Endodermal cell (in vitro differentiated cells): ENCODE data around the gene RAB11FIP5. TPM values are rescaled to one million over a fixed set of nuclear protein-coding genes. Genes with fewer than 3 reads are reported as not detected.
"Not testable (repeated sequence)": the region's sequence is repeated elsewhere in the genome, so short reads cannot be mapped to it uniquely, and the experiment has no call there.

Experiments
- DNase-seq: peaks from one replicate; pipeline ENCODE4 v3.0.0-alpha.2; 2017
- H3K27ac ChIP-seq: 2 replicates; pipeline ENCODE4 v1.5.1; 2013; ENCODE audit warnings: mild to moderate bottlenecking, low read depth, low read length, moderate library complexity
- H3K27me3 ChIP-seq: 2 replicates; pipeline ENCODE4 v1.6.1; 2013; ENCODE audit warnings: mild to moderate bottlenecking, low read length, moderate library complexity; ENCODE audit not compliant: insufficient read depth, control insufficient read depth, poor library complexity, severe bottlenecking
- H3K36me3 ChIP-seq: 2 replicates; pipeline ENCODE4 v1.7.0; 2013; ENCODE audit warnings: mild to moderate bottlenecking, low read length, moderate library complexity; ENCODE audit not compliant: control insufficient read depth, insufficient read depth
- H3K4me1 ChIP-seq: one replicate; pipeline ENCODE4 v1.7.0; 2013; ENCODE audit warnings: low read length; ENCODE audit not compliant: control insufficient read depth, insufficient read depth
- H3K4me3 ChIP-seq: 2 replicates; pipeline ENCODE4 v1.5.1; 2013; ENCODE audit warnings: mild to moderate bottlenecking, low read length, moderate library complexity
- H3K9ac ChIP-seq: 2 replicates; pipeline ENCODE4 v1.6.1; 2013; ENCODE audit warnings: mild to moderate bottlenecking, low read length, moderate library complexity; ENCODE audit not compliant: poor library complexity, severe bottlenecking; ENCODE audit errors: extremely low read depth
- H3K9me3 ChIP-seq: 2 replicates; pipeline ENCODE4 v1.6.1; 2013; ENCODE audit warnings: mild to moderate bottlenecking, low read length, moderate library complexity; ENCODE audit not compliant: control insufficient read depth
- H3K27ac Mint-ChIP-seq: 2 replicates; pipeline ENCODE4 v1.8.0; 2020; ENCODE audit warnings: mixed read lengths
- H3K27me3 Mint-ChIP-seq: 2 replicates; pipeline ENCODE4 v1.8.0; 2021; ENCODE audit warnings: mild to moderate bottlenecking, mixed read lengths; ENCODE audit not compliant: insufficient read depth
- H3K36me3 Mint-ChIP-seq: 2 replicates; pipeline ENCODE4 v1.8.0; 2020; ENCODE audit warnings: low read depth, mixed read lengths
- H3K4me1 Mint-ChIP-seq: 2 replicates; pipeline ENCODE4 v1.8.0; 2020; ENCODE audit warnings: mixed read lengths
- H3K4me3 Mint-ChIP-seq: 2 replicates; pipeline ENCODE4 v1.8.0; 2020; ENCODE audit warnings: mild to moderate bottlenecking, moderate library complexity, mixed read lengths
- H3K9me3 Mint-ChIP-seq: 2 replicates; pipeline ENCODE4 v1.8.0; 2020; ENCODE audit warnings: mild to moderate bottlenecking, mixed read lengths
- WGBS, 2 experiments: methylation state at CpG; one replicate each; pipeline versions ENCODE4 v1.1.5 to v1.1.7; 2013; ENCODE audit warnings: missing lambda C conversion rate in 2 of 2, mixed read lengths in 1 of 2; ENCODE audit not compliant: insufficient coverage in 1 of 2, insufficient read length in 1 of 2; 5-methylcytosine and 5-hydroxymethylcytosine counted together
- total RNA-seq, 2 donors: library from RNA; stranded (reverse); fragmentation: NEBNext Ultra II Directional in 1 of 2; extraction: Animal tissue kit (Norgen Biotek cat#: 25700) in 1 of 2; gene quantifications; 2 replicates in 1 of 2; 3 replicates in 1 of 2; pipeline ENCODE4 v1.2.1, GENCODE V29; 2021
- TF ChIP-seq, protein P1 (sequence below): fragments of 200-600 bp; sonication (generic); conservative IDR thresholded peaks from 2 replicates; pipeline ENCODE4 v1.5.0; 2021; ENCODE audit warnings: antibody characterized with exemption, mild to moderate bottlenecking

The RAB11FIP5 gene
- total RNA-seq, 2 donors from 2014 or later: 12.1 to 17.3 TPM

DNA sequence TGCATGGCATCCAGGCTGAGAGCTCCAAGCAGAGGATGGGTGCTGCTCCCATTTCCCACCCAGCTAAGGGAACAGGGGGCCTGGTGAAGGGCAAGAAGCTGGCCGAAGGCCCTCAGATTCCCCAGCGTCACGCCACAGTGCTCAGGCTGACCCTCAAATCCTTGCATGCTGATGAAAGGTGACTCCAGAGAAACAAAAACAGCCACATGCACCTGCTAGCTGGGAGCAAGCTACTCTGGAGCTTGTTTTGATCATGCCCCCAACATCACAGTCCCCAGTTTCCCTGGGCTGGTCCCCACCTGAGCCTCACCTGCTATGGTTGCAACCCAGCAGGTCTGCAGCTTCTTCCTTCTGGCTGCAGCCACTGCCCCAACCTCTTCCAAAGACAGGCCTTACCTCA lies 13.3 kb downstream of the RAB11FIP5 start:
- Histone ChIP-seq H3K4me1 (peaks cover 6% of the 10 kb centered on the region), H3K27me3 (no peaks in the 10 kb centered on the region), H3K4me3 (no peak overlapping the region), H3K27ac (no peak overlapping the region), H3K9ac (no peak overlapping the region), H3K36me3 (no peaks in the 10 kb centered on the region), H3K9me3 (no peaks in the 10 kb centered on the region)
- Mint-ChIP-seq H3K4me1 (peaks cover 18% of the 10 kb centered on the region), H3K27me3 (no peaks in the 10 kb centered on the region), H3K36me3 (peaks cover 3% of the 10 kb centered on the region), H3K27ac (no peak overlapping the region), H3K4me3 (no peak overlapping the region), H3K9me3 (no peaks in the 10 kb centered on the region)
- TF ChIP-seq, protein P1, sequence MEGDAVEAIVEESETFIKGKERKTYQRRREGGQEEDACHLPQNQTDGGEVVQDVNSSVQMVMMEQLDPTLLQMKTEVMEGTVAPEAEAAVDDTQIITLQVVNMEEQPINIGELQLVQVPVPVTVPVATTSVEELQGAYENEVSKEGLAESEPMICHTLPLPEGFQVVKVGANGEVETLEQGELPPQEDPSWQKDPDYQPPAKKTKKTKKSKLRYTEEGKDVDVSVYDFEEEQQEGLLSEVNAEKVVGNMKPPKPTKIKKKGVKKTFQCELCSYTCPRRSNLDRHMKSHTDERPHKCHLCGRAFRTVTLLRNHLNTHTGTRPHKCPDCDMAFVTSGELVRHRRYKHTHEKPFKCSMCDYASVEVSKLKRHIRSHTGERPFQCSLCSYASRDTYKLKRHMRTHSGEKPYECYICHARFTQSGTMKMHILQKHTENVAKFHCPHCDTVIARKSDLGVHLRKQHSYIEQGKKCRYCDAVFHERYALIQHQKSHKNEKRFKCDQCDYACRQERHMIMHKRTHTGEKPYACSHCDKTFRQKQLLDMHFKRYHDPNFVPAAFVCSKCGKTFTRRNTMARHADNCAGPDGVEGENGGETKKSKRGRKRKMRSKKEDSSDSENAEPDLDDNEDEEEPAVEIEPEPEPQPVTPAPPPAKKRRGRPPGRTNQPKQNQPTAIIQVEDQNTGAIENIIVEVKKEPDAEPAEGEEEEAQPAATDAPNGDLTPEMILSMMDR: no peak
- 87 to 100% methylated on average over 3 of the region's 3 CpGs for WGBS, 2 experiments
- no peak for DNase-seq

- Histone ChIP-seq H3K27ac (no peak overlapping the region), H3K9me3 (no peaks in the 10 kb centered on the region), H3K4me1 (no peaks in the 10 kb centered on the region), H3K9ac (no peak overlapping the region), H3K27me3 (no peaks in the 10 kb centered on the region), H3K4me3 (no peak overlapping the region), H3K36me3 (no peaks in the 10 kb centered on the region)
- TF ChIP-seq, protein P1: no peak
- no peak overlapping the region for H3K4me3 Mint-ChIP-seq
- H3K9me3 Mint-ChIP-seq: no peaks in the 10 kb centered on the region
- H3K36me3 Mint-ChIP-seq: no peaks in the 10 kb centered on the region
- WGBS, 2 experiments: 80 to 86% methylated on average over 1 to 2 of the region's 3 CpGs
- H3K27ac Mint-ChIP-seq: no peak overlapping the region
- H3K4me1 Mint-ChIP-seq: peaks cover 6% of the 10 kb centered on the region
- DNase-seq: no peak
- no peaks in the 10 kb centered on the region for H3K27me3 Mint-ChIP-seq
These were observed 16.8 kb downstream of the RAB11FIP5 start for GRCh38 chr2:73095910-73096309.

GRCh38 chr2:73093601-73094218 lies 19.0 kb downstream of the RAB11FIP5 start:
- WGBS, 2 experiments: 92 to 96% methylated on average over 14 to 17 of the region's 17 CpGs
- H3K27ac Mint-ChIP-seq: peak overlapping the region; percentile 71
- not testable (repeated sequence) for H3K4me3 ChIP-seq, H3K36me3 ChIP-seq, H3K4me1 ChIP-seq, H3K4me3 Mint-ChIP-seq, H3K9me3 ChIP-seq, H3K9ac ChIP-seq, H3K9me3 Mint-ChIP-seq, H3K4me1 Mint-ChIP-seq, DNase-seq, H3K27me3 Mint-ChIP-seq, H3K36me3 Mint-ChIP-seq, H3K27me3 ChIP-seq, H3K27ac ChIP-seq
